Common myeloid progenitor, CD34-positive (primary cell): ENCODE data around the gene PIM3.

Experiments
- CTCF ChIA-PET: fragments of 350-600 bp; sonication (Branson Sonifier 250); formaldehyde crosslinking; loops from one replicate; lab custom pipeline; 2021; ENCODE audit warnings: antibody characterized with exemption; lab: Charles Lee
- POLR2A ChIA-PET: fragments of 350-600 bp; sonication (Branson Sonifier 250); formaldehyde crosslinking; loops from one replicate; lab custom pipeline; 2021; ENCODE audit warnings: antibody characterized with exemption; lab: Charles Lee
- DNase-seq, 3 donors: peaks; one replicate each; pipeline versions ENCODE4 v3.0.0 to v3.0.0-alpha.2; 2013
- H3K27ac ChIP-seq, 2 experiments: 1 replicate in 1 of 2; 2 replicates in 1 of 2; pipeline ENCODE4 v1.7.0; 2013; ENCODE audit warnings: inconsistent platforms in 2 of 2, low read length in 2 of 2, mild to moderate bottlenecking in 2 of 2, low read depth in 1 of 2, moderate library complexity in 1 of 2; ENCODE audit not compliant: severe bottlenecking in 2 of 2, insufficient read depth in 1 of 2, poor library complexity in 1 of 2
- H3K27me3 ChIP-seq, 5 experiments: replicated peaks in 2 of 5; 1 replicate in 3 of 5; 2 replicates in 2 of 5; pipeline versions ENCODE4 v1.6.1 to v1.7.0; 2013; ENCODE audit warnings: low read length in 4 of 5, mild to moderate bottlenecking in 2 of 5, moderate library complexity in 2 of 5, inconsistent platforms in 1 of 5; ENCODE audit not compliant: insufficient read depth in 5 of 5, control insufficient read depth in 4 of 5
- H3K36me3 ChIP-seq, 4 experiments: 1 replicate in 2 of 4; 2 replicates in 2 of 4; pipeline versions ENCODE4 v1.6.1 to v1.7.0; 2013; ENCODE audit warnings: low read length in 3 of 4, control low read depth in 1 of 4, mild to moderate bottlenecking in 1 of 4; ENCODE audit not compliant: control insufficient read depth in 4 of 4, insufficient read depth in 4 of 4
- H3K4me1 ChIP-seq, 4 experiments: 1 replicate in 3 of 4; 2 replicates in 1 of 4; pipeline versions ENCODE4 v1.6.1 to v1.7.1; 2013; ENCODE audit warnings: low read length in 3 of 4, mild to moderate bottlenecking in 3 of 4, control low read depth in 1 of 4, inconsistent platforms in 1 of 4, moderate library complexity in 1 of 4; ENCODE audit not compliant: control insufficient read depth in 4 of 4, insufficient read depth in 4 of 4; ENCODE audit errors: control extremely low read depth in 1 of 4
- H3K4me3 ChIP-seq, 7 experiments: 1 replicate in 4 of 7; 2 replicates in 3 of 7; pipeline versions ENCODE4 v1.5.1 to v1.7.0; 2013; ENCODE audit warnings: mild to moderate bottlenecking in 7 of 7, low read length in 6 of 7, moderate library complexity in 6 of 7, inconsistent platforms in 2 of 7, low read depth in 2 of 7, control low read depth in 1 of 7; ENCODE audit not compliant: insufficient read depth in 4 of 7, control insufficient read depth in 1 of 7; ENCODE audit errors: extremely low read depth in 1 of 7
- H3K9me3 ChIP-seq, 5 experiments: 1 replicate in 4 of 5; 2 replicates in 1 of 5; pipeline versions ENCODE4 v1.6.1 to v1.7.1; 2013; ENCODE audit warnings: low read length in 4 of 5, mild to moderate bottlenecking in 2 of 5, inconsistent platforms in 1 of 5, low read depth in 1 of 5, moderate library complexity in 1 of 5; ENCODE audit not compliant: control insufficient read depth in 4 of 5, insufficient read depth in 2 of 5; ENCODE audit errors: control extremely low read depth in 1 of 5
- WGBS: methylation state at CpG from one replicate; pipeline ENCODE4 v1.1.5; 2013; ENCODE audit not compliant: insufficient coverage; 5-methylcytosine and 5-hydroxymethylcytosine counted together

Gene PIM3

GRCh38 chr22:49933236-49934159 is 27.1 kb upstream of the PIM3 start:
- DNase-seq = no peak
- Histone ChIP-seq H3K4me1 (peaks cover 8 to 78% (median 73%) of the 10 kb centered on the region in 4 experiments), H3K27ac (peak overlapping the region; percentile 72 to 90), H3K27me3 (no peaks in the 10 kb centered on the region), H3K4me3 (peak overlapping the region in 5 of 7 experiments; percentile 62 to 83 (median 75)), H3K9me3 (no peaks in the 10 kb centered on the region), H3K36me3 (no peaks in the 10 kb centered on the region)
- POLR2A ChIA-PET = interaction anchor here (0.6 to 2.3 kb wide), 8 partner anchors 8 to 49 kb away, joined by 3 to 13 read pairs (median 4); partner anchors contain the start of gene PIM3
- CTCF ChIA-PET = interaction anchor here (1.1 to 5.3 kb wide), 8 partner anchors 28 to 97 kb away, joined by 3 to 47 read pairs (median 6); no protein-coding TSS in a partner anchor
- 86% methylated on average over 27 of the region's 27 CpGs for WGBS

GRCh38 chr22:49934160-49934890 is 26.2 kb upstream of the PIM3 start:
- peaks cover 8 to 77% (median 71%) of the 10 kb centered on the region in 4 experiments for H3K4me1 ChIP-seq
- peak overlapping the region; percentile 45 to 83 (median 72) for H3K4me3 ChIP-seq
- 31% methylated on average over 13 of the region's 24 CpGs for WGBS
- DNase-seq = peak; percentile 65 to 91 (median 86)
- H3K27me3 ChIP-seq = no peaks in the 10 kb centered on the region
- H3K27ac ChIP-seq = peak overlapping the region; percentile 72 to 90
- ChIA-PET POLR2A (interaction anchor here (0.6 to 2.3 kb wide), 7 partner anchors 9 to 49 kb away, joined by 3 to 13 read pairs (median 4); partner anchors contain the start of gene PIM3), CTCF (interaction anchor here (1.2 to 5.3 kb wide), 6 partner anchors 33 to 90 kb away, joined by 3 to 47 read pairs (median 6); no protein-coding TSS in a partner anchor)
- no peaks in the 10 kb centered on the region for H3K36me3 ChIP-seq
- H3K9me3 ChIP-seq = no peaks in the 10 kb centered on the region

- no peaks in the 10 kb centered on the region for H3K36me3 ChIP-seq
- peaks cover 8 to 72% (median 66%) of the 10 kb centered on the region in 4 experiments for H3K4me1 ChIP-seq
- no peaks in the 10 kb centered on the region for H3K27me3 ChIP-seq
- WGBS = 0% methylated on average over 17 of the region's 56 CpGs
- H3K4me3 ChIP-seq = peak overlapping the region; percentile 45 to 83 (median 72)
- H3K27ac ChIP-seq = peak overlapping the region; percentile 72 to 90
- CTCF ChIA-PET = no interaction called here
- no peaks in the 10 kb centered on the region for H3K9me3 ChIP-seq
- POLR2A ChIA-PET = interaction anchor here (3.2 kb wide), 1 partner anchor 26 kb away, joined by 51 read pairs; the partner anchor contains the start of gene PIM3
- DNase-seq = peak; percentile 82 to 94 (median 93)
Observed at GRCh38 chr22:49934891-49935557, 25.5 kb upstream of the PIM3 start.

GRCh38 chr22:49935561-49935960 is 25.0 kb upstream of the PIM3 start:
- ChIA-PET POLR2A (interaction anchor here (0.7 to 3.2 kb wide), 6 partner anchors 21 to 213 kb away, joined by 3 to 51 read pairs (median 5); partner anchors contain the start of gene PIM3), CTCF (interaction anchor here (0.8 to 2.0 kb wide), 5 partner anchors 14 to 58 kb away, joined by 3 to 5 read pairs (median 4); partner anchors contain the start of gene PIM3)
- Histone ChIP-seq H3K9me3 (no peaks in the 10 kb centered on the region), H3K4me3 (peak overlapping the region in 1 of 7 experiments; percentile 63), H3K36me3 (no peaks in the 10 kb centered on the region), H3K27me3 (no peaks in the 10 kb centered on the region), H3K4me1 (peaks cover 8 to 67% (median 61%) of the 10 kb centered on the region in 4 experiments), H3K27ac (no peak overlapping the region)
- peak in 2 of 3 donors; percentile 71 to 87 for DNase-seq
- no CpG with 5 or more reads among the region's 16 CpGs for WGBS

GRCh38 chr22:49936018-49936972 is 24.3 kb upstream of the PIM3 start:
- POLR2A ChIA-PET = interaction anchor here (0.5 to 3.2 kb wide), 9 partner anchors 18 to 284 kb away, joined by 3 to 51 read pairs (median 6); partner anchors contain the start of gene PIM3
- peak overlapping the region; percentile 44 to 82 for H3K27ac ChIP-seq
- CTCF ChIA-PET = interaction anchor here (0.8 to 2.0 kb wide), 8 partner anchors 10 to 129 kb away, joined by 3 to 6 read pairs (median 4); partner anchors contain the start of gene PIM3

More at GRCh38 chr22:49936018-49936972, 24.3 kb upstream of the PIM3 start:
- Histone ChIP-seq H3K9me3 (peaks cover 0 to 4% (median 0%) of the 10 kb centered on the region in 5 experiments), H3K4me3 (peak overlapping the region in 6 of 7 experiments; percentile 32 to 63 (median 43)), H3K4me1 (peaks cover 6 to 60% (median 54%) of the 10 kb centered on the region in 4 experiments), H3K27me3 (no peaks in the 10 kb centered on the region), H3K36me3 (no peaks in the 10 kb centered on the region)
- DNase-seq = peak; percentile 94 to 98 (median 98)
- WGBS = 2% methylated on average over 41 of the region's 52 CpGs
